A673 (cell line): Measurements from ENCODE around the gene DENND4C.

ENCODE experiments used
- CTCF ChIP-seq: fragments of 300-800, 200-600 bp; sonication (generic); conservative IDR thresholded peaks from 2 replicates; pipeline ENCODE4 v1.5.1; 2017; ENCODE audit warnings: low read depth, mild to moderate bottlenecking, antibody characterized with exemption, low read length, moderate library complexity, mixed read lengths
- EZH2 ChIP-seq: fragments of 200-600 bp; sonication (generic); IDR thresholded peaks from 2 replicates; pipeline ENCODE4 v1.6.1; 2017; ENCODE audit warnings: borderline replicate concordance, low read depth, mild to moderate bottlenecking, mixed read lengths, antibody characterized with exemption, low read length; ENCODE audit not compliant: poor library complexity, severe bottlenecking

GRCh38 chr9:19288081-19288480 is 57.6 kb downstream of the DENND4C start:
- TF ChIP-seq CTCF: no peak
- no peak for TF ChIP-seq EZH2
